ENCODE results near the gene NCF1.
A peak's percentile ranks its signal among the peaks of the same experiment; 100 is the strongest.
"Not testable (repeated sequence)": the region's sequence is repeated elsewhere in the genome, so short reads cannot be mapped to it uniquely, and the experiment has no call there.

Gene NCF1

GRCh38 chr7:74773760-74774750 is at the start of gene NCF1:
Gene NCF1 (plus strand): TSS chr7:74774011. CDS start chr7:74774032, 21 bp downstream.
- DNase-seq; H3K9me3 Mint-ChIP-seq; H3K4me1 Mint-ChIP-seq; H3K36me3 Mint-ChIP-seq (ENCODE audit: low read depth); H3K27ac Mint-ChIP-seq; H3K4me3 Mint-ChIP-seq; H3K27me3 Mint-ChIP-seq (ENCODE audit: low read depth, poor library complexity): not testable (repeated sequence)

GRCh38 chr7:74725840-74726239 is 48.0 kb upstream of the NCF1 start:
- no peaks in the 10 kb centered on the region for H3K27me3 Mint-ChIP-seq (ENCODE audit: low read depth, poor library complexity)
- no peak for TF ChIP-seq CTCF (IDR thresholded peaks at IDR 0.05)
- H3K36me3 Mint-ChIP-seq (ENCODE audit: low read depth), result peaks cover 48% of the 10 kb centered on the region
- no peak for DNase-seq
- no peaks in the 10 kb centered on the region for H3K9me3 Mint-ChIP-seq
- H3K4me1 Mint-ChIP-seq, result no peaks in the 10 kb centered on the region
- H3K4me3 Mint-ChIP-seq, result no peak overlapping the region
- H3K27ac Mint-ChIP-seq, result no peak overlapping the region

- Mint-ChIP-seq H3K36me3 (ENCODE audit: low read depth) (peaks cover 51% of the 10 kb centered on the region), H3K27ac (peak overlapping the region; percentile 44), H3K9me3 (no peaks in the 10 kb centered on the region), H3K4me1 (no peaks in the 10 kb centered on the region), H3K4me3 (no peak overlapping the region), H3K27me3 (ENCODE audit: low read depth, poor library complexity) (no peaks in the 10 kb centered on the region)
- DNase-seq, result no peak
- no peak for TF ChIP-seq CTCF (IDR thresholded peaks at IDR 0.05)
Observed at GRCh38 chr7:74726309-74727101, 47.3 kb upstream of the NCF1 start.

- not testable (repeated sequence) for H3K4me3 Mint-ChIP-seq; H3K4me1 Mint-ChIP-seq; DNase-seq; H3K27ac Mint-ChIP-seq; H3K9me3 Mint-ChIP-seq; H3K27me3 Mint-ChIP-seq (ENCODE audit: low read depth, poor library complexity)
- peaks cover 35% of the 10 kb centered on the region for H3K36me3 Mint-ChIP-seq (ENCODE audit: low read depth)
Observed at GRCh38 chr7:74728686-74729085, 45.1 kb upstream of the NCF1 start.

- H3K4me1 Mint-ChIP-seq; H3K27me3 Mint-ChIP-seq (ENCODE audit: low read depth, poor library complexity); DNase-seq; H3K4me3 Mint-ChIP-seq; H3K27ac Mint-ChIP-seq; H3K9me3 Mint-ChIP-seq: not testable (repeated sequence)
- H3K36me3 Mint-ChIP-seq (ENCODE audit: low read depth), result peaks cover 27% of the 10 kb centered on the region
Observed at GRCh38 chr7:74730186-74730585, 43.6 kb upstream of the NCF1 start.

- not testable (repeated sequence) for H3K36me3 Mint-ChIP-seq (ENCODE audit: low read depth); H3K27ac Mint-ChIP-seq; DNase-seq; H3K4me3 Mint-ChIP-seq; H3K4me1 Mint-ChIP-seq; H3K27me3 Mint-ChIP-seq (ENCODE audit: low read depth, poor library complexity); H3K9me3 Mint-ChIP-seq
Observed at GRCh38 chr7:74739974-74740703, 33.7 kb upstream of the NCF1 start.

GRCh38 chr7:74743936-74744557 is 29.8 kb upstream of the NCF1 start:
- H3K4me3 Mint-ChIP-seq; H3K36me3 Mint-ChIP-seq (ENCODE audit: low read depth); H3K4me1 Mint-ChIP-seq; H3K27ac Mint-ChIP-seq; H3K27me3 Mint-ChIP-seq (ENCODE audit: low read depth, poor library complexity); H3K9me3 Mint-ChIP-seq; DNase-seq: not testable (repeated sequence)

- DNase-seq; H3K4me1 Mint-ChIP-seq; H3K4me3 Mint-ChIP-seq; H3K27ac Mint-ChIP-seq; H3K9me3 Mint-ChIP-seq; H3K27me3 Mint-ChIP-seq (ENCODE audit: low read depth, poor library complexity); H3K36me3 Mint-ChIP-seq (ENCODE audit: low read depth): not testable (repeated sequence)
Observed at GRCh38 chr7:74753921-74754482, 19.8 kb upstream of the NCF1 start.

- not testable (repeated sequence) for H3K4me3 Mint-ChIP-seq; H3K27ac Mint-ChIP-seq; H3K9me3 Mint-ChIP-seq; H3K36me3 Mint-ChIP-seq (ENCODE audit: low read depth); H3K4me1 Mint-ChIP-seq; DNase-seq; H3K27me3 Mint-ChIP-seq (ENCODE audit: low read depth, poor library complexity)
Observed at GRCh38 chr7:74756673-74757072, 17.1 kb upstream of the NCF1 start.

- H3K4me3 Mint-ChIP-seq; H3K4me1 Mint-ChIP-seq; DNase-seq; H3K9me3 Mint-ChIP-seq; H3K36me3 Mint-ChIP-seq (ENCODE audit: low read depth); H3K27me3 Mint-ChIP-seq (ENCODE audit: low read depth, poor library complexity); H3K27ac Mint-ChIP-seq: not testable (repeated sequence)
Observed at GRCh38 chr7:74758268-74758667, 15.5 kb upstream of the NCF1 start.

GRCh38 chr7:74758982-74759381 is 14.8 kb upstream of the NCF1 start:
- not testable (repeated sequence) for H3K36me3 Mint-ChIP-seq (ENCODE audit: low read depth); H3K9me3 Mint-ChIP-seq; DNase-seq; H3K4me3 Mint-ChIP-seq; H3K27me3 Mint-ChIP-seq (ENCODE audit: low read depth, poor library complexity); H3K4me1 Mint-ChIP-seq; H3K27ac Mint-ChIP-seq

All from nephron progenitor cell (in vitro differentiated cells).